MM.1S (cell line): Measurements from ENCODE around the gene INPP4B.

Experiments used
- DNase-seq: peaks from one replicate; pipeline ENCODE4 v3.0.0-alpha.2; 2015
- H2AFZ ChIP-seq: fragments of 300-600 bp; sonication (generic); 2 replicates; pipeline ENCODE4 v1.6.0; 2016; ENCODE audit warnings: antibody characterized with exemption, low read length
- H3F3A ChIP-seq: fragments of 300-600 bp; sonication (generic); 2 replicates; pipeline ENCODE4 v1.6.1; 2016; ENCODE audit warnings: mild to moderate bottlenecking, antibody characterized with exemption, low read length, moderate library complexity, mixed read lengths; ENCODE audit not compliant: insufficient read depth
- H3K27ac ChIP-seq: fragments of 300-600 bp; sonication (generic); 2 replicates; pipeline ENCODE4 v1.5.1; 2016; ENCODE audit warnings: mild to moderate bottlenecking, low read length
- H3K27me3 ChIP-seq: fragments of 300-600 bp; sonication (generic); replicated peaks from 2 replicates; pipeline ENCODE4 v1.6.0; 2016; ENCODE audit warnings: low read length; ENCODE audit not compliant: insufficient read depth
- H3K36me3 ChIP-seq: fragments of 300-600 bp; sonication (generic); replicated peaks from 2 replicates; pipeline ENCODE4 v1.6.1; 2016; ENCODE audit warnings: mild to moderate bottlenecking, low read length, mixed read lengths; ENCODE audit not compliant: insufficient read depth
- H3K4me1 ChIP-seq: fragments of 300-600 bp; sonication (generic); 2 replicates; pipeline ENCODE4 v1.6.1; 2016; ENCODE audit warnings: low read length, mixed read lengths
- H3K4me2 ChIP-seq: fragments of 300-600 bp; sonication (generic); 2 replicates; pipeline ENCODE4 v1.6.0; 2016; ENCODE audit warnings: low read depth, low read length
- H3K4me3 ChIP-seq: fragments of 300-600 bp; sonication (generic); 2 replicates; pipeline ENCODE4 v1.5.1; 2016; ENCODE audit warnings: low read length, mixed read lengths
- H3K79me2 ChIP-seq: fragments of 300-600 bp; sonication (generic); 2 replicates; pipeline ENCODE4 v1.6.1; 2016; ENCODE audit warnings: mixed run types, low read length, mixed read lengths
- H3K9ac ChIP-seq: fragments of 300-600 bp; sonication (generic); 2 replicates; pipeline ENCODE4 v1.6.1; 2016; ENCODE audit warnings: low read length, mixed read lengths
- H3K9me2 ChIP-seq: fragments of 300-600 bp; sonication (generic); replicated peaks from 2 replicates; pipeline ENCODE4 v1.6.1; 2016; ENCODE audit warnings: mild to moderate bottlenecking, low read length, mixed read lengths; ENCODE audit not compliant: insufficient read depth
- H3K9me3 ChIP-seq: fragments of 300-600 bp; sonication (generic); replicated peaks from 2 replicates; pipeline ENCODE4 v1.6.1; 2016; ENCODE audit warnings: mild to moderate bottlenecking, low read length, mixed read lengths; ENCODE audit not compliant: insufficient read depth
- H4K20me1 ChIP-seq: fragments of 300-600 bp; sonication (generic); 2 replicates; pipeline ENCODE4 v1.6.1; 2016; ENCODE audit warnings: mild to moderate bottlenecking, low read length, moderate library complexity, mixed read lengths; ENCODE audit not compliant: insufficient read depth
- EZH2 ChIP-seq: fragments of 300-600 bp; sonication (generic); optimal IDR thresholded peaks from 2 replicates; pipeline ENCODE3; 2017; ENCODE audit warnings: low read depth, mild to moderate bottlenecking, antibody characterized with exemption, low read length, mixed read lengths
- EZH2phosphoT487 ChIP-seq: fragments of 300-600 bp; sonication (generic); IDR thresholded peaks from 2 replicates; pipeline ENCODE4 v1.6.1; 2018; ENCODE audit warnings: antibody characterized with exemption, low read length
- TF ChIP-seq, protein P1 (sequence below): fragments of 300-600 bp; sonication (generic); IDR thresholded peaks from 2 replicates; pipeline ENCODE4 v1.5.1; 2016; ENCODE audit warnings: antibody characterized with exemption, low read length, mixed read lengths

The INPP4B gene

GRCh38 chr4:142226014-142226413, 620.1 kb downstream of the INPP4B start:
- H3K9me2 ChIP-seq = no peaks in the 10 kb centered on the region
- H3K36me3 ChIP-seq = no peaks in the 10 kb centered on the region
- no peaks in the 10 kb centered on the region for H4K20me1 ChIP-seq
- TF ChIP-seq EZH2phosphoT487 = no peak
- TF ChIP-seq, protein P1, sequence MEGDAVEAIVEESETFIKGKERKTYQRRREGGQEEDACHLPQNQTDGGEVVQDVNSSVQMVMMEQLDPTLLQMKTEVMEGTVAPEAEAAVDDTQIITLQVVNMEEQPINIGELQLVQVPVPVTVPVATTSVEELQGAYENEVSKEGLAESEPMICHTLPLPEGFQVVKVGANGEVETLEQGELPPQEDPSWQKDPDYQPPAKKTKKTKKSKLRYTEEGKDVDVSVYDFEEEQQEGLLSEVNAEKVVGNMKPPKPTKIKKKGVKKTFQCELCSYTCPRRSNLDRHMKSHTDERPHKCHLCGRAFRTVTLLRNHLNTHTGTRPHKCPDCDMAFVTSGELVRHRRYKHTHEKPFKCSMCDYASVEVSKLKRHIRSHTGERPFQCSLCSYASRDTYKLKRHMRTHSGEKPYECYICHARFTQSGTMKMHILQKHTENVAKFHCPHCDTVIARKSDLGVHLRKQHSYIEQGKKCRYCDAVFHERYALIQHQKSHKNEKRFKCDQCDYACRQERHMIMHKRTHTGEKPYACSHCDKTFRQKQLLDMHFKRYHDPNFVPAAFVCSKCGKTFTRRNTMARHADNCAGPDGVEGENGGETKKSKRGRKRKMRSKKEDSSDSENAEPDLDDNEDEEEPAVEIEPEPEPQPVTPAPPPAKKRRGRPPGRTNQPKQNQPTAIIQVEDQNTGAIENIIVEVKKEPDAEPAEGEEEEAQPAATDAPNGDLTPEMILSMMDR = no peak
- TF ChIP-seq EZH2 = no peak
- no peak overlapping the region for H3K4me2 ChIP-seq
- no peaks in the 10 kb centered on the region for H3K79me2 ChIP-seq
- no peak overlapping the region for H2AFZ ChIP-seq
- no peak overlapping the region for H3K9ac ChIP-seq
- H3K9me3 ChIP-seq = no peaks in the 10 kb centered on the region
- no peak overlapping the region for H3K27ac ChIP-seq
- H3K4me3 ChIP-seq = no peak overlapping the region
- H3K27me3 ChIP-seq = no peaks in the 10 kb centered on the region
- H3K4me1 ChIP-seq = no peaks in the 10 kb centered on the region
- H3F3A ChIP-seq = no peaks in the 10 kb centered on the region
- DNase-seq = no peak

GRCh38 chr4:142222127-142222526, 624.0 kb downstream of the INPP4B start:
- H3K9ac ChIP-seq = no peak overlapping the region
- TF ChIP-seq EZH2 (no peak), EZH2phosphoT487 (no peak)
- TF ChIP-seq, protein P1 = no peak
- no peaks in the 10 kb centered on the region for H3K9me2 ChIP-seq
- no peak overlapping the region for H3K4me2 ChIP-seq
- H3F3A ChIP-seq = no peaks in the 10 kb centered on the region
- H3K9me3 ChIP-seq = no peaks in the 10 kb centered on the region
- no peaks in the 10 kb centered on the region for H3K4me1 ChIP-seq
- no peak for DNase-seq
- no peaks in the 10 kb centered on the region for H3K79me2 ChIP-seq
- H2AFZ ChIP-seq = no peak overlapping the region
- no peak overlapping the region for H3K27ac ChIP-seq
- H3K4me3 ChIP-seq = no peak overlapping the region
- no peaks in the 10 kb centered on the region for H4K20me1 ChIP-seq
- H3K36me3 ChIP-seq = no peaks in the 10 kb centered on the region
- no peaks in the 10 kb centered on the region for H3K27me3 ChIP-seq

DNA sequence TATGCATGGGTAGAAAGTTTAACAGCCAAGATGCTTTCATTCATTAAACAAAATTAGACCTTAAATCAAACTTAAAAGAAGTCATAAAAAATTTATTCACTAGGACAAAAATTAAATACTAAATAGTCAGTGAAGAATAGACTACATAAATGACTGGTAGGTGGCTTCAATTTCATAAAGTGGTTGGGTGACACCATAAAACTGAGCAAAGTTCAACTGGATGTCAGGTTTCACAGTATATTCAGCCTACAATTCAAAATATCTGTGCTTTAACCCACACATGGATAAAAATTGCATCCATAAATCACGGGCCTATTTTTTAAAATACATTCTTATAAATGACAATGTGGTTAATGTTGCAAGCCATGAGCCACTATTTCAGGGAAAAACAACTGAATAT, 627.4 kb downstream of the INPP4B start:
- H3K9me3 ChIP-seq = no peaks in the 10 kb centered on the region
- H3F3A ChIP-seq = no peaks in the 10 kb centered on the region
- H3K9ac ChIP-seq = no peak overlapping the region
- H3K4me3 ChIP-seq = no peak overlapping the region
- H3K79me2 ChIP-seq = no peaks in the 10 kb centered on the region
- TF ChIP-seq EZH2 (no peak), EZH2phosphoT487 (no peak)
- TF ChIP-seq, protein P1 = no peak
- no peaks in the 10 kb centered on the region for H3K4me1 ChIP-seq
- no peak for DNase-seq
- no peak overlapping the region for H3K4me2 ChIP-seq
- no peaks in the 10 kb centered on the region for H4K20me1 ChIP-seq
- H2AFZ ChIP-seq = no peak overlapping the region
- H3K9me2 ChIP-seq = no peaks in the 10 kb centered on the region
- no peak overlapping the region for H3K27ac ChIP-seq
- H3K36me3 ChIP-seq = no peaks in the 10 kb centered on the region
- no peaks in the 10 kb centered on the region for H3K27me3 ChIP-seq
